Bronchial epithelial cell (primary cell): ENCODE data around the gene APLP2. TPM values are rescaled to one million over a fixed set of nuclear protein-coding genes. Genes with fewer than 3 reads are reported as not detected.
A peak's percentile ranks its signal among the peaks of the same experiment; 100 is the strongest.

Experiments used
- DNase-seq: peaks from one replicate; pipeline ENCODE4 v3.0.0-alpha.2; 2010; ENCODE audit warnings: low read depth
- FAIRE-seq: peaks from 2 replicates; lab custom pipeline; 2011; peaks lifted over from hg19 to GRCh38; lab: Jason Lieb, UNC
- H3K27me3 ChIP-seq: 2 replicates; pipeline ENCODE4 v1.5.1; 2011; ENCODE audit warnings: low read length; ENCODE audit not compliant: control insufficient read depth, insufficient read depth
- H3K36me3 ChIP-seq: 2 replicates; pipeline ENCODE4 v1.5.1; 2011; ENCODE audit warnings: low read length; ENCODE audit not compliant: control insufficient read depth, insufficient read depth
- H3K4me3 ChIP-seq: 2 replicates; pipeline ENCODE4 v1.5.1; 2011; ENCODE audit warnings: mild to moderate bottlenecking, low read depth, low read length, control low read depth
- total RNA-seq: library from RNA; depleted of rRNA; stranded (reverse); fragments of >200 nt; gene quantifications from 2 replicates; pipeline ENCODE4 v1.2.1, GENCODE V29; 2014
- TF ChIP-seq, protein P1 (sequence below): IDR thresholded peaks from 2 replicates; pipeline ENCODE4 v1.5.1; 2011; ENCODE audit warnings: mild to moderate bottlenecking, moderate library complexity, low read length, control low read depth, inconsistent platforms; ENCODE audit not compliant: insufficient read depth, severe bottlenecking

APLP2 gene
- total RNA-seq, 1 donor from 2014 or later = 504 TPM

DNA sequence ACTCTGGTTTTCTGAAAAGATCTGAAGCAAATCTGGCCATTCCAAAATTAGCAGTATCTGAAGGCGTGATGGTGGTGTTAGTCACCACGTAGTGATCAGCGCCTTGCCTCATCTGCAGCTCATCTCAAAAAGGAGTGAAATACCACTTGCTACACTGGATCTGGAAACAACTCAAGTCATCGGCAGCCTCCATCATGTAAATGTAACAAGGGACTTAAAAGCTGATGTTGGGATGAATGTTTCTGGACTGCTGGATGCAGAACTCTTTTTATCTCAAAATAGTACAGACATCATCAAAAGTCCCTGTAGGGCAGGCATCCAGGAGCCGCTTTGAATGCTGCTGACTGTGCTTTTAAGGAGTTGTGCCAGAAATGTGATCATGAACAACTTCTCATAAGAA lies 14.1 kb upstream of the APLP2 start:
- TF ChIP-seq, protein P1, sequence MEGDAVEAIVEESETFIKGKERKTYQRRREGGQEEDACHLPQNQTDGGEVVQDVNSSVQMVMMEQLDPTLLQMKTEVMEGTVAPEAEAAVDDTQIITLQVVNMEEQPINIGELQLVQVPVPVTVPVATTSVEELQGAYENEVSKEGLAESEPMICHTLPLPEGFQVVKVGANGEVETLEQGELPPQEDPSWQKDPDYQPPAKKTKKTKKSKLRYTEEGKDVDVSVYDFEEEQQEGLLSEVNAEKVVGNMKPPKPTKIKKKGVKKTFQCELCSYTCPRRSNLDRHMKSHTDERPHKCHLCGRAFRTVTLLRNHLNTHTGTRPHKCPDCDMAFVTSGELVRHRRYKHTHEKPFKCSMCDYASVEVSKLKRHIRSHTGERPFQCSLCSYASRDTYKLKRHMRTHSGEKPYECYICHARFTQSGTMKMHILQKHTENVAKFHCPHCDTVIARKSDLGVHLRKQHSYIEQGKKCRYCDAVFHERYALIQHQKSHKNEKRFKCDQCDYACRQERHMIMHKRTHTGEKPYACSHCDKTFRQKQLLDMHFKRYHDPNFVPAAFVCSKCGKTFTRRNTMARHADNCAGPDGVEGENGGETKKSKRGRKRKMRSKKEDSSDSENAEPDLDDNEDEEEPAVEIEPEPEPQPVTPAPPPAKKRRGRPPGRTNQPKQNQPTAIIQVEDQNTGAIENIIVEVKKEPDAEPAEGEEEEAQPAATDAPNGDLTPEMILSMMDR = no peak
- Histone ChIP-seq H3K36me3 (no peaks in the 10 kb centered on the region), H3K27me3 (no peaks in the 10 kb centered on the region), H3K4me3 (no peak overlapping the region)
- no peak for DNase-seq
- FAIRE-seq = no peak

DNA sequence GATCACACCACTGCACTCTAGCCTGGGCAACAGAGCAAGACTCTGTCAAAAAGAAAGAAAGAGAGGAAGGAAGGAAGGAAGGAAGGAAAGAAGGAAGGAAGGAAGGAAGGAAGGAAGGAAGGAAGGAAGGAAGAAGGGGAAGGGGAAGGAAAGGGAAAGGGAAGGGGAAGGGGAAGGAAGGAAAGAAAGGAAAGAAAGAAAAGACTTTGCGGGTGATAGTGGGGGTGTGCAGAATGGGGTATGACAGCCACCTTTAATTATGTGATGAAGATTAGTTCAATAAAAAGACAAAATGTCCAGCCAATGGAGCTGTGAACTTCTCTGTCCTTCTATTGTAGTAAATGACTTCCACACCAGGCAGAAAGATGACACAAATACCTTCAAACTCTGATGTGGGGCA lies 8.7 kb upstream of the APLP2 start:
- no peaks in the 10 kb centered on the region for H3K27me3 ChIP-seq
- no peak for DNase-seq
- no peak for FAIRE-seq
- H3K4me3 ChIP-seq = no peak overlapping the region
- TF ChIP-seq, protein P1 = no peak
- no peaks in the 10 kb centered on the region for H3K36me3 ChIP-seq

DNA sequence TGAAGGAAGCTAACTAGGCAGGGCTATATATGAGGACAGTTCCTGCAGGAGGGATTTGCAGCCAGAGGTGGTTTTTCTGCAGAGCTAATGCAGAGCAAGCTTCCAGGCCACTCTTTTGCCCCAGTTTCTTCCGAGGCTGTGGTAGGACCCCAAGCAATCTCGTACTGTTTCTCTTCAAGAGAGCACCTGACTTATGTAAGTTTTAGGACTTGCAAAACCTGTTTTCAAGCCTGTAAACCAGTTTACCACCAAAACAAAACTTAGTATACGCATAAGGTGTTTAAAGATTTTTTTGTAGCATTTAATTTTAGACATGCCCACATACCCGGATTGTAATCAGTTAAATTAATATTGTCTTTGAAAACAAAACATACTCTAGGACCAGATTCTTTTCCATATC lies 7.7 kb upstream of the APLP2 start:
- H3K27me3 ChIP-seq = no peaks in the 10 kb centered on the region
- TF ChIP-seq, protein P1 = no peak
- H3K4me3 ChIP-seq = no peak overlapping the region
- FAIRE-seq (no peak), DNase-seq (no peak)
- no peaks in the 10 kb centered on the region for H3K36me3 ChIP-seq

DNA sequence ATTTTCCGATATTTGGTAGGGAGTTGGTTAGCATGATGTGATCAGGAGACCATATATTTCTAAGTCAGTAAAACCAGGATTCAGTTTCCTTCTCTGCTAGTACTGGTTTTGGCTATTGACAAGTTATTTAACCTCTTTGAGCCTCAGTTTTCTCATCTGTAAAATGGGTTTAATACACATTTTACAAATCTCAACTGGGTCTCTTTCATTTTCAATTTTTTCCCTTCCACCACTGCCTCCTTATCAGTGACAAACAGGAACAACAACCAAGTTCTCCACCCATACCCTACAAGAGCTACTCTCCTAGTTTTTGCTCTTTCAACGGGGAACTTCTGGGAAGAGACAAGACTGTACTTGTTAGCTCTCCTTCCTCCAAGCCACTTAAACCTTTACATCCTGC lies 6.2 kb upstream of the APLP2 start:
- TF ChIP-seq, protein P1 = no peak
- Histone ChIP-seq H3K4me3 (no peak overlapping the region), H3K27me3 (no peaks in the 10 kb centered on the region), H3K36me3 (no peaks in the 10 kb centered on the region)
- peak; percentile 65 for DNase-seq
- no peak for FAIRE-seq

DNA sequence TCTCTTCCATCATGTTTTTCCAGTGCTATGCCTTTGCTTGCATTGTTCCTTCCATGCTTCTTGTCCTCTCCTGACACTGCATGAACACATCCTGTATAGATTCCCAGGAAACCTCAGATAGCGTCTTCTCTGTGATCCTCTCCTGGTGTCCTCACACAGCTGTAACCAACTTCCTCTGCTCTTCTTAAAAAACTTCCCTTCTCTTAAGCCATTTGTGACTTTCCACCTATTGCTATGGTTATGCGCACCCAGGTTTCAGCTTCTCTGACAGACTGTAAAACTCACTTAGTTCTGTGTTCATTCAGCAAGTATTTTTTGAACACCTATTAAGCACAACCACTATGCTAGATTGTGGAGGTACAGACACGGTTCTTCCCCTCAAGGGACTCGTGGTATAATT lies 5.1 kb upstream of the APLP2 start:
- H3K27me3 ChIP-seq = no peaks in the 10 kb centered on the region
- DNase-seq (no peak), FAIRE-seq (no peak)
- no peak overlapping the region for H3K4me3 ChIP-seq
- TF ChIP-seq, protein P1 = no peak
- no peaks in the 10 kb centered on the region for H3K36me3 ChIP-seq

DNA sequence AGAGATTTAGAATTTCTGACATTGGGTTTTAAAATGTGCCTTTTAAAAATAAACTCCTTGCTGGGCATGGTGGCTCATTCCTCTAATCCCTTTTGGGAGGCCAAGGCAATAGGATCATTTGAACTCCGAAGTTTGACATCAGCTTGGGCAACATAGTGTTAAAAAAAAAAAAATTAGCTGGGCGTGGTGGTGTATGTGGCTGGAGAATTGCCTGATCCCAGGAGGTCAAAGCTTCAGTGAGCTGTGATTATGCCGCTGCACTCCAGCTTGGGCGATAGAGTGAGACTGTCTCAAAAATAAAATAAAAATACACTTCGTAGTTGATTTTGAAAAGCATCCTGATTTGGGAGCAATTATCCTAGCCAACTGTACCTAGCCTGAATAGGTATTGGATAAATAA lies 3.4 kb upstream of the APLP2 start:
- no peak for DNase-seq
- Histone ChIP-seq H3K36me3 (no peaks in the 10 kb centered on the region), H3K4me3 (no peak overlapping the region), H3K27me3 (no peaks in the 10 kb centered on the region)
- FAIRE-seq = no peak
- TF ChIP-seq, protein P1 = no peak
